SK-MEL-5 (cell line): ENCODE measurements around the gene TYRP1. TPM values are rescaled to one million over a fixed set of nuclear protein-coding genes. Genes with fewer than 3 reads are reported as not detected.

Experiments
- DNase-seq: peaks from one replicate; pipeline ENCODE4 v3.0.0-alpha.2; 2016; ENCODE audit warnings: low read depth, low spot score
- in situ Hi-C: cut with HindIII; loops from 2 replicates; pipeline ENCODE4 v1.10.0; 2016; ENCODE audit warnings: low sequenced_read_pairs, high pct_unique_total_duplicates, low pct_unique_long_range_greater_than_20kb
- total RNA-seq: library from RNA; depleted of rRNA; stranded (reverse); fragments of >200 nt; shearing (Covaris generic); gene quantifications from 2 replicates; pipeline ENCODE4 v1.2.3, GENCODE V29; 2014

TYRP1 gene
- total RNA-seq, 1 experiment from 2014 or later, result 1,258 TPM

- in situ Hi-C loops, result no loop called here
- no peak for DNase-seq
These were observed 25.4 kb downstream of the TYRP1 start for GRCh38 chr9:12718482-12719026.

DNA sequence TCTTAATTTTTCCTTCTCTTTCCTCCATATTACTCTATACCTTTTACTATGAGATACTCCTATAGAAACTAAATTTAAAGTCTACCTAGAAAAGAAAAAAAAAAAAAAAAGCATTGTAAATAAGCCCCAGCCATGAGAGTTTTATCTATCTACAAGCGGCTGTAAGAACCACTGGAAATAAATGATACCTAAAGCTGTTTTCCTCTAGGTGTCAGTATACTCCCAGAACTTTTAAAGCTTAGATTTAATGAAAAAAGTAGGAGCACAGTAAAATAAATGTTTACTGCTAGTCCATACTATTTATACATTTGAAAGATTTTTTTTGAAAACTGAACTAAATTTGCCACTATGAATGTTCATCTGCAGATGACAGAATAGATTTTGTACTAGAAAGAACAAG lies 26.2 kb downstream of the TYRP1 start:
- DNase-seq, result peak; percentile 62

GRCh38 chr9:12720551-12720950 lies 27.4 kb downstream of the TYRP1 start:
- DNase-seq, result no peak
- in situ Hi-C loops, result no loop called here

More for the DNA sequence above, 26.2 kb downstream of the TYRP1 start:
- in situ Hi-C loops, result no loop called here

- no peak for DNase-seq
- in situ Hi-C loops, result no loop called here
These were observed 28.9 kb downstream of the TYRP1 start for GRCh38 chr9:12722131-12722530.

DNA sequence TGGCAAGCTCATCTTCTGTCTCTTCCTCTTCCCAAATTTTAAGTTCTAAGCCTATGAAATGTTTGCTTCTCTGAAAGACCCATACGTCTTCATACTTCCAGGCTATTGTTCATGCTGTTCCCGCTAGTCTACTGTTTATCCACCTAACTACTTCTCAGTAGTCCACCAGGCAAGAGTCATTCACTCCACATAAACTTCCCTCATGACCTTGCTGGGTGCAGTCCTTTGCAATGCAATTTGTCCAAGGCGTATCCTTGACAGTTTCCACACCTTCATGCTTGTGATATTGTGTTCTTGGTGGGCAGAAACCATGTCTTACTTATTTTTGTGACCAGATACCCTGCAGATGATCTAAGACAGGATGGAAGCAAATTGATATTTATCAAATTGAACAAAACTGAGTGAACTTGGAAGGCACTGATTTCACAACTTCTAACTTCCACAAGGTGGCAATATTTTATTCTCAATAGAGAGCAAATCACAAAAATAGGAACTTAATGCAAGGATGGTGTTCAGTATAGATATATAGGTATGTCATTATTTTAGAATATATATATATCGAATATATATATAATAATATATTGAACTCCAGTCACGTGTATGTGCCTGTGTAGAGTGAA lies 30.3 kb downstream of the TYRP1 start:
- peak; percentile 57 for DNase-seq
- in situ Hi-C loops, result no loop called here

- DNase-seq, result no peak
- in situ Hi-C loops, result no loop called here
These were observed 33.6 kb downstream of the TYRP1 start for GRCh38 chr9:12726795-12727194.

GRCh38 chr9:12730198-12730597 lies 37.0 kb downstream of the TYRP1 start:
- DNase-seq, result no peak
- in situ Hi-C loops, result no loop called here

DNA sequence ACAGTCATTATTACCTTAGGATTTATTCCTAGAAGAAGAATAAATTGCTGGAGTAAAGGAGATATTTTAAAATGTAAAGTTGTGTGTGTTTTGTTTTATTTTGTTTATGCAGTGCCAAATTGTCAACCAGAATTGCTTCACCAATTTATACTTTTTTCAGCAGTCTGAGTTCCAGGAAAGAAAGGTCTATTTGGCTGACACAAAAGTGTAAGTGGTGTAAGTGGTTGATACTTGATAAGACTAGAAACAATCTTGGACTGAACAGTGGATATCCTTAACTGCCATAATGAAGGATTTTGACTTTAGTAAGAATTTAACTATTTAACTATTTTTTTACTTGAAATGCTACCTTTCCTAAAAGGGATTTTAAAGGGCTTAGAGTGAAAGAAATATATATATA lies 37.7 kb downstream of the TYRP1 start:
- in situ Hi-C loops, result no loop called here
- no peak for DNase-seq

- in situ Hi-C loops, result no loop called here
- DNase-seq, result no peak
These were observed 39.8 kb downstream of the TYRP1 start for GRCh38 chr9:12732971-12733370.

DNA sequence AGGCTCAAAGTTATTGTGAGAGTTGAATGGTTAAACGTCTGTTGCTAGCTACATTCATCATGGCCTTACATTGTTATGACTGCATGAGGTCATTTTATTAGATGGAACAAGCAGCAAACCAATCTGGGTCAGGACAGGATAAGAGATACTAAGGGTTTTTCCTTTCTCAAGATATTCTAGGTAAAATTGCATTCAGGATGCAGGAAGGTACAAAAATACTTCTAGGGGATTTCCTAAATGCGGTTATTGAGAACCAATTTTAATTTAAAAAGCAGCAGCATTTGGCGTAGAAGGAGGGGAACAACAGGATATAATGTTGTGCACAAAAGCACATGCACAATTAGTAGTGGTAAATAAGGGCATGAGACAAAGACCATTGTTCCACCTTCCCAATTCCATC lies 42.5 kb downstream of the TYRP1 start:
- in situ Hi-C loops, result no loop called here
- DNase-seq, result no peak

DNA sequence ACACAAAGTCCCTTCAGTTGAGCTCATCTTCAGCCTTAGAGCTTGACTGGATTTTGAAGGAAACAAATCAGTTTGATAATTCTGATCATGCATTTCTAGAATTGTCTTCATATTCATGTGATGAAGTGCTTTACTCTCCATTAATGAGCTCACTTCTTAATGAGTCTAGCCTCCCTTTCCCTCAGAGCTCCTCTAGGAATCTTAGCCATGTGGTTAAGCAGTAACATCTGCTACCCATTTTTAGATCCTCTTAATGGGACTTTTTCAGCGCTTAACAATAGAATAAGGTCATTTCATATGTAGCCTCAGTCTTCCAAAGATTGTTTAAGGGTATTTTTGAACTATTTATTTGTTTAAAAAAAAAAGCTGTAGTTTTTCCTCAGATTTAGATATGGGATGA lies 44.7 kb downstream of the TYRP1 start:
- DNase-seq, result no peak
- in situ Hi-C loops, result no loop called here

DNA sequence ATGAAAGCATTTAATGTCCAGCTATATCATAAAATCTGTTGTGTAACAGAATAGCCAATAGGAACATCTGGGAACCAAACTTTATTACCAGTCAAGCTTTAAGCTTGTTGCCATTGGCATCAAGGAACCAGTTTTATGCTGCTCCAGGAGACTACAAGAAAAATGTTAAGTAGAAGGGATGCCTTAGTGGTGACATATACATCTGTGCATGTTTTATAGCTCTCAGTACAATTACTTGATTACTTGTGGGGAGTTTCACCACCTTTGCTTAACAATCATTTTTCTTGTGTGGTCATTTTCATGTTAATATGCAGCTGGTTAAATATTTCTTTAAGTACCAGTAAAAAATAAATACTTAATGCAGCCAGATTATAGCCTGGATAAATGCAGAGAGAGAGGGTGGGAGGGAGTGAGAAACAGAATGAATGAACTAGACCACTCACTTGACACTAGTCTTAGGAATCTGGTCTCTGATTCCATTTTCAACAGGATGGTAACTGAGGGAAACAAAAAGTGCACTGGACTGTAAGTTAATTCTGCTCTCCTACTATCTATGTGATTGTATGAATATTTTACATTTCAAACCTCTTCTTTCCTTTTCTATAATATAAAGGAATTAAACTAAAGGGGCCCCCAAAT lies 45.9 kb downstream of the TYRP1 start:
- DNase-seq, result no peak
- in situ Hi-C loops, result no loop called here

DNA sequence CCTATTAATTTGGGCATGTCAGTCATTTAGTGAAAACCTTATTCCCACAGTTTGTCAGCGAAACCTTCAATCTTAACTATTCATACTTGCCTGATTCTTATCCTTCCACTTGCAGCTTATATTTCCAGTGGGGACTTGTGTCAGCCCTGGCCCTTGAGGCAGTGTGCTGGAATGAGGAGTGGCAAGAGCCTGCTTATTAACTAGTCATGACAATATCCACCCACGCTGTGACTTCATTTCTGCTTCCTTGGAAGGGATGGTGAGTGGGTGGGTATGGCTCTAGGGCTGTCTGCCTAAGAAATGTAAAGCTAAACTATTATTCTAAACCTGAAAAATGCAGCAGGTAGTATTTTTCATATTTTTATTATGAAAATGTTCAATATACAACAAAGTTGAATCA lies 47.7 kb downstream of the TYRP1 start:
- in situ Hi-C loops, result no loop called here
- DNase-seq, result no peak

DNA sequence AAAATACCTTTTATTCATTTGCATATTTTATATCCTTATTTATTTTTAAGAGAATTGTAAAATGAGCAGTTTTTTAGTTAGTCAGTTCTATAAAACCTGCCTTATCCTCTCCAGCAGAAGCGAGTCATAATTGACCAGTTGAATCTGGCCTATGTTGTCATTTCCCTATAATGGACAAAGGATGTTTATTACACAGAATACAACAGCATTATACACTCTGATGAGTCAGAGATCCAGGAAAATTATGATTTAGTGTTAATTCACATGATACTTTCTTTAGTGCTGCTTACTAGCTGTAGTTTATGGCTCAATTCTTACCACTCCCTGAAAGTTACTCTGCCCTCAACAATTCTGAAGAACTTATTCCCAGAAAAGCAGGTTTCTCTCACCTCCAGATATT lies 54.8 kb downstream of the TYRP1 start:
- peak; percentile 11 for DNase-seq
- in situ Hi-C loops, result no loop called here

DNA sequence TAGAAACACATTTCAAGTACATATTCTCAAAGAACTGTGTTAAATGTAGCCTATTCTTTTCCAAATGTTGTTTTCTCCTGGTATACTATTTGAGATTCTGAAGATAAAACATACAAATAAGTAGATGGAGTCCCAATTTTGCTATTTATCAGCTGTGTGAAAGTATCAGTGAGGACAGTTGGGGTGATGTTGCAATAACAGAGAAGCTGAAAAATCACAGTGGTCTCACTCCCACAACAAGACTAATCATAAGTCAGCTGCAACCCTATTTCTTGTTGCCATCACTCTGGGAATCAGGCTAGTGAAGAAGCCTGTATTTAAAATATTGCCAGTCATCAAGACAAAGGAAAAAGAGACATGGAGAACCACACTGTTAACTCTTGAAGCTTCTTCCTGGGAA lies 55.8 kb downstream of the TYRP1 start:
- in situ Hi-C loops, result no loop called here
- no peak for DNase-seq

DNA sequence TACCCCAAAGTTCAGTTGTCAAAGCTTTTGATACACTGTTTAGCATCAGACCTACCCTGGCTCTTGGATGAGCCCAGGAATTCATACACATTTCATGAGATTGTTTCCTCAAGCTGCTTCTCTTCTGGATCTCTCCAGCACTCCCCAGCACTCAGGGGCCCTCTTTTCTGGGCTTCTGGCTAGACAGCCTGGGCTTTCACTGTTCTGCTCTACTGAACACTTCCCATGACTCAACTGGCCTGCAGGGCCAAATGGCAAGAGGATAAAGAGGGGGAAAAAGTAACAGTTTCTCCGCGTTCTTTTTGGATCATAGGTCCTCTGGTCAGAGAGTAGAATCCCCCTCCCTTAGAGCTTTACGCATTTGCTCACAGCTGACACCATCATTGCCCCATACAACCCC lies 60.7 kb downstream of the TYRP1 start:
- in situ Hi-C loops, result no loop called here
- DNase-seq, result no peak

GRCh38 chr9:12759761-12760160 lies 66.6 kb downstream of the TYRP1 start:
- peak; percentile 68 for DNase-seq
- in situ Hi-C loops, result no loop called here
